ENCODE data around the gene CPNE7.

DNA sequence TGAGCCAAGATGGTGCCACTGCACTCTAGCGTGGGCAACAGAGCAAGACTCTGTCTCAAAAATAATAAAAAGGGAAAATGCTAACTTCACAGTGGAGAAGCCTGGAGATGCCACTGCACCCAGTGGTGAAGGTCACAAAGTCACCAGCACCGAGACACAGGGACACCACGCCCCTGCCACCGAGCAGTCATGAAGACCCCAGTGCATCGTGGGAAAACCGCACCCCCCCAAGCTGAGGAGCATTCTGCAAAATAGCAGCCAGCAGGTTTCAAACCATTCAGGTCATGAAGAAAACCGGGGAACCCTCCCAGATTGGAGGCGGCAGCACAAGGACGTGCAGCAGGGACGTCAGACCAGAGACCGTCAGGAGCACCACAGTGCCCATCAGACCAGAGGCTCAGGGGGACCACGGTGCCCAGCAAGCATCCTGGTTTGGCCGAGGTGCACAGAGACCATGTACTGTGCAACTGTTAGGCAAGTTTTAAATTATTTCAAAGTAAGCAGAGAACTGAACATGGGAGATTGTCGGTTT lies 68.3 kb downstream of the CPNE7 start:
- TF ChIP-seq, protein P1, sequence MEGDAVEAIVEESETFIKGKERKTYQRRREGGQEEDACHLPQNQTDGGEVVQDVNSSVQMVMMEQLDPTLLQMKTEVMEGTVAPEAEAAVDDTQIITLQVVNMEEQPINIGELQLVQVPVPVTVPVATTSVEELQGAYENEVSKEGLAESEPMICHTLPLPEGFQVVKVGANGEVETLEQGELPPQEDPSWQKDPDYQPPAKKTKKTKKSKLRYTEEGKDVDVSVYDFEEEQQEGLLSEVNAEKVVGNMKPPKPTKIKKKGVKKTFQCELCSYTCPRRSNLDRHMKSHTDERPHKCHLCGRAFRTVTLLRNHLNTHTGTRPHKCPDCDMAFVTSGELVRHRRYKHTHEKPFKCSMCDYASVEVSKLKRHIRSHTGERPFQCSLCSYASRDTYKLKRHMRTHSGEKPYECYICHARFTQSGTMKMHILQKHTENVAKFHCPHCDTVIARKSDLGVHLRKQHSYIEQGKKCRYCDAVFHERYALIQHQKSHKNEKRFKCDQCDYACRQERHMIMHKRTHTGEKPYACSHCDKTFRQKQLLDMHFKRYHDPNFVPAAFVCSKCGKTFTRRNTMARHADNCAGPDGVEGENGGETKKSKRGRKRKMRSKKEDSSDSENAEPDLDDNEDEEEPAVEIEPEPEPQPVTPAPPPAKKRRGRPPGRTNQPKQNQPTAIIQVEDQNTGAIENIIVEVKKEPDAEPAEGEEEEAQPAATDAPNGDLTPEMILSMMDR (IDR thresholded peaks at IDR 0.05) = no peak
- TF ChIP-seq EZH2phosphoT487 (IDR thresholded peaks at IDR 0.05) = no peak
- no peak for TF ChIP-seq EZH2 (IDR thresholded peaks at IDR 0.05)
